ENCODE data around the gene SLC39A7.

Gene SLC39A7

GRCh38 chr6:33170176-33171015 is 30.3 kb upstream of the SLC39A7 start:
- peak; percentile 62 for DNase-seq (ENCODE audit: low spot score)

- DNase-seq (ENCODE audit: low spot score) = peak; percentile 57
These were observed 29.4 kb upstream of the SLC39A7 start for GRCh38 chr6:33171016-33171879.

GRCh38 chr6:33171880-33172687 is 28.6 kb upstream of the SLC39A7 start:
- DNase-seq (ENCODE audit: low spot score) = peak; percentile 53

- no peak for DNase-seq (ENCODE audit: low spot score)
These were observed 27.8 kb upstream of the SLC39A7 start for GRCh38 chr6:33172688-33173534.

- no peak for DNase-seq (ENCODE audit: low spot score)
These were observed 27.0 kb upstream of the SLC39A7 start for GRCh38 chr6:33173535-33174180.

GRCh38 chr6:33174784-33175183 is 25.9 kb upstream of the SLC39A7 start:
- DNase-seq (ENCODE audit: low spot score) = no peak

- no peak for DNase-seq (ENCODE audit: low spot score)
These were observed 25.1 kb upstream of the SLC39A7 start for GRCh38 chr6:33175436-33176069.

GRCh38 chr6:33176906-33177305 is 23.8 kb upstream of the SLC39A7 start:
- no peak for DNase-seq (ENCODE audit: low spot score)

- DNase-seq (ENCODE audit: low spot score) = no peak
These were observed 22.9 kb upstream of the SLC39A7 start for GRCh38 chr6:33177552-33178446.

- no peak for DNase-seq (ENCODE audit: low spot score)
These were observed 21.8 kb upstream of the SLC39A7 start for GRCh38 chr6:33178755-33179475.

- no peak for DNase-seq (ENCODE audit: low spot score)
These were observed 19.5 kb upstream of the SLC39A7 start for GRCh38 chr6:33181141-33181540.

GRCh38 chr6:33183071-33183683 is 17.5 kb upstream of the SLC39A7 start:
- DNase-seq (ENCODE audit: low spot score) = no peak

- no peak for DNase-seq (ENCODE audit: low spot score)
These were observed 15.5 kb upstream of the SLC39A7 start for GRCh38 chr6:33185190-33185589.

GRCh38 chr6:33185654-33186187 is 14.9 kb upstream of the SLC39A7 start:
- DNase-seq (ENCODE audit: low spot score) = no peak

- DNase-seq (ENCODE audit: low spot score) = no peak
These were observed 12.9 kb upstream of the SLC39A7 start for GRCh38 chr6:33187809-33188208.

GRCh38 chr6:33189164-33189563 is 11.5 kb upstream of the SLC39A7 start:
- no peak for DNase-seq (ENCODE audit: low spot score)

GRCh38 chr6:33189625-33190448 is 10.8 kb upstream of the SLC39A7 start:
- DNase-seq (ENCODE audit: low spot score) = no peak
